Eye (tissue), 1 donor: ENCODE data around the gene SLITRK2.

Source experiments
- DNase-seq: peaks from one replicate; pipeline ENCODE4 v3.0.0-alpha.2; 2015

Gene SLITRK2

GRCh38 chrX:145861818-145862217 is 44.2 kb downstream of the SLITRK2 start:
- no peak for DNase-seq

GRCh38 chrX:145865082-145865481 is 47.5 kb downstream of the SLITRK2 start:
- no peak for DNase-seq
